HG03025 (cell line): ENCODE data around the gene KLHL13.
"Not testable (repeated sequence)": the region's sequence is repeated elsewhere in the genome, so short reads cannot be mapped to it uniquely, and the experiment has no call there.

Experiments
- ATAC-seq: cut with Tn5 transposase; IDR thresholded peaks from one replicate; pipeline ENCODE4 v1.9.1; 2021; ENCODE audit warnings: mild to moderate bottlenecking, moderate library complexity; ENCODE audit not compliant: unreplicated experiment, low FRiP score

Gene KLHL13

GRCh38 chrX:117995378-117995777, 121.2 kb downstream of the KLHL13 start:
- ATAC-seq, result no peak

DNA sequence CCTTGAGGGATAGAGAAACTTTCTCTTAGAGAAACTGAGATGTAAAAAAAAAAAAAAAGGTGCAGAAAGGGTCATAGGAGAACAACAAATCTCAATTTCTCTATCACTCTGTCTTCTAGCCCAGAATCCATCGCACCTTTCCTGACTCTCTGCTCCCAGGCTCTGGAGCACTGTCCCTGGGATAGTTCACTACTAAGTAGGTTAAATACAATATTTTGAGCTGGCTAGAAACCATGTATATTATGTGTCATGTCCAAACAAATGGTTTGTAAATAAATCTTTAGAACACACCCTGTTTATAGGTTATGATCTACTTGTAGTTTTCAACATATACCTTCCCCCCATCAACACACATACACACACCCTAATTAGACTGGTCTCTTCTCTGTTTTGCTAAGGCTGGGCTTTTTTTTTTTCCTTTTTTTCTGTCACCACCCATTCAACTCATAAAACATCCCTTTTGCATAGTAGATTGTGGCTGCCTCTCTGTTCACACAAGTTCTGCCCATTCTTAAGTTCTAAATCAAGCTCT, 124.4 kb downstream of the KLHL13 start:
- ATAC-seq, result no peak

GRCh38 chrX:117990438-117990837, 126.2 kb downstream of the KLHL13 start:
- ATAC-seq, result no peak

DNA sequence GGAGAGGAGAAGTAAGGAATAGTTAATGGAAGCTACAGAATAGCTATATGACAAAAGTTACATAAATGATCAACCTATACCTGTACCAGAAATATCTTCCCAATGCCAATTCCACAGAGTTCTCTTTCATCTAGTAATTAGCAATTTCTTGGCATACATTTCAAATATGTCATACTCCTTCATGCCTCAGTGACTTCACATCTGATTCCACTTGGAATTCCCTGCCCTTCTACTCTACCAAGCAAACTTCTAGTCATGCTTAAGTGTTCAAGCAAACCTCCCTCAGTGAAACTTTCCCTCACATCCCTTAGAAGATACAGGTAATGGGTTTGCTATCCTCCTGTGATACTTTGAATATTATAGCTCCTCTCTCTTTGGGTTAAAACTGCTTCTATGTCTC, 127.1 kb downstream of the KLHL13 start:
- ATAC-seq, result no peak

DNA sequence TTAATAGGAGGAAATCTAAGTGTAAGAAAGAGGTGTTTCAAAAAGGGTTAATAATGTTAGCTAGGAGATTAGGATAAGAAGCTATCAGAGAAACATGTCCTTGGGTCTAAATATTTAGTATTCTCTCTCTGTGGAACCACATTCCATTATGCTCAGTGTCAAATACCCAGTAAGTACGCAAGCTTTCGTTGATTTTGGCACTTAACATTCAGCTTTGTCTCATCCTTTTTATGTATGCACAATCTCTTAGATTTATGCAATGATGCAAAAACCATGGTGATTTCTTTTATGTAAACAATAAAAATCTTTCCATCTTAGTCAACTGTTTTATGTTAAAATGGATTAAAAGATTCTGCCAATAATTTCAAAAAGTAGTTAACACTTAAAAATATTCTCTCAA, 129.2 kb downstream of the KLHL13 start:
- no peak for ATAC-seq

GRCh38 chrX:117985241-117985640, 131.4 kb downstream of the KLHL13 start:
- no peak for ATAC-seq

DNA sequence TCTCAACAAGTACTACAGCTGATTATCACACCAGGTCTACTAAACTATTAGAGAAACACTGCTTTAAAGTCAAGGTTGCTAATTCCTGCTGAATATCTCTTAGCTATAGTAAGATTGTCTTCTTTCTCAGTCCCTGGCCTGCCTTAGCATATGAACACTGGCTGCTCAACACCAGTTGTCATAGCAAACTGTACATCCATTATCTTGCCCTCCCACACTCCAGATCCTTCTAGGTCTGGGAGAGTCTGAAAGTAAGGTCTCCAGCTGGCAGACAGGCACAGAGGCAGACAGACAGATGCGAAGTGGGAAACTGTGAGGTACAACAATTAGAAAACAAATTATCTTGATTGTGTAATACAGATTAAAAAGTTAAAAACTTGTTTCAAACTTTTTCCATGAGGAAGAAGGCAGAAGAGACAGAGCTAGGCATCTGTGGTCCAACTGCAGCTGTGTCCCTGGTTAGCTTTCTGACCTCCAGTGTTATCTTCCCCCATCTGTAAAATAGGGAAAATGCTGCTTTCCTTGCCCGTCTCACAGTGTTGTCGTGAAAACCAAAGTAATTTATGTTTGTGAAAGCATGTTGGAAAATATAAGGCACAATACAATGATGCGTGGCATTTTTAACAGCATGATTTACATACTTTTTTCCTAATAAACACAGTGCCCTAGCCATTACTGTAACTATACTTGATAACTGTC, 133.8 kb downstream of the KLHL13 start:
- no peak for ATAC-seq

DNA sequence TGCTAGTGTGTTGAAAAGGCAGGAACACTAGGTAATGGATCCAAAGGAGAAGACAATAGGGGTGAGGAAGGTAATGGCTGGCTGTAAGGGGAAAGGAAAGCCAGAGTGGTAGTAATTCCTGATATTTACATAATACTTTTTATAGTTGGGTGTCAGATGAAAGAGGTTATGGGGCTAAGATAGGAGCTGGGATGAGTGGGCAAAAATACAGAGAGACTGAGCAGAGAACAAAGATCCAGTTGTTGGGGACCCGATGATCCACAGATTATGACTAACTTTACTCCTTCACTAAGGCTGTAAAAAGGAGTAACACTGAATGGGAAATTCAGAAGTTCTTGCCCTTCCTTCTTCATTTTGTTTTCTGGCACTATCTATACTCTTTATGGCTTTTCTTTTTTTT, 138.2 kb downstream of the KLHL13 start:
- ATAC-seq, result no peak

GRCh38 chrX:117977526-117977925, 139.1 kb downstream of the KLHL13 start:
- ATAC-seq, result no peak

- ATAC-seq, result peak; percentile 59
Observed at GRCh38 chrX:117973110-117973807, 143.4 kb downstream of the KLHL13 start.

DNA sequence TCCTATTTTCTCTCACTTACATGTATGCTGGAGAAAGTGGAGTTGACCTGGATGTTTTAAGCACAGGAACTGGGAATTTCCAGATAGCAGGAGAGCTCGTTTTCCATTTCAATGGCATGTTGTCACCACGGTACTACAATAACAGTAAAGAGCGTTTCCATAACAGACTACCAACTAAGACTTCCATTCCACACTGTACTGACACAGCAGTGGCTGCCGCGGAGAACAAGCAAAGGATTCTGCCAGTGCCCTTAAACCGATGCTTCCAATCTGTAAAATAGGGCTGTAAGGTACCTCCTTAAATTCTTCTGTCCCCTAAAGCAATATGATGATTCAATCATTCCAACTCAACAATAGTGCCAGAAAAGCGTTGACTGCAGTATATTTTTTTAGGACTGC, 143.9 kb downstream of the KLHL13 start:
- no peak for ATAC-seq

DNA sequence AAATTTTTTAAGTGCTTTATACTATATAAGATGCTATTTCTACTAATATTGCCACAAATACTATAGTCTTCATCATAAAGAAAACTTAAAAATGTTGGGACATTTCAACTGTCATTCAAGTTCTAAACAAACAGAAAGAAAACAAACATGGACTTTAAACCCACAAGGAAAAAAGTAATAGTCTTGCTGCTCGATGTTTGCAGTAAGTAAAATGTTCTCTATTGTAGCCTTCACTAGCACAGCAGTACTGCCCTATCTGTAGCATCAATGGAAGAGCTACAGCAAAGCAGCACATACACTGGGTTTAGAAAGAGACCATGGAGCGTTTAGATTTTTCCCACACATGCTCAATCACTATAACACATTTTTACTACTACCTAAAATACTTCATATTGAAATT, 146.8 kb downstream of the KLHL13 start:
- no peak for ATAC-seq

GRCh38 chrX:117969328-117969727, 147.3 kb downstream of the KLHL13 start:
- ATAC-seq, result no peak

GRCh38 chrX:117959045-117959444, 157.6 kb downstream of the KLHL13 start:
- no peak for ATAC-seq

DNA sequence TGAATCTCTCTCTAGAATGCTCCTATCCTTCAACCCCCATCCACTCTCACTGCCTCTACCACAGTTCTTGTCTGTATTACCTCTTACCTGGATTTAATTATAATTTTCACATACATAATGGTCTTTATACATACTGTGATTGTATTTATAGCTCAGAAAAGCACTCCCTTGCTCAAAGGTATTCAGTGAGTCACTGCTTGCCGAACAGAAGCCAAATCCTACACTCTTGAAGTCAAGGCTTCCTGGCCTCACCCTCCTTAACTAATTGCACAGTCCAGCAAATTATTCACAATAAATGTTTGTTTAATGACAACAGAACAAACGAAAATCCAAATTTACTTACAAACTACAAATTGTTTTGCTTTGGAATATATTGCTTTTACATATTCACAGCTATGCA, 159.5 kb downstream of the KLHL13 start:
- no peak for ATAC-seq

DNA sequence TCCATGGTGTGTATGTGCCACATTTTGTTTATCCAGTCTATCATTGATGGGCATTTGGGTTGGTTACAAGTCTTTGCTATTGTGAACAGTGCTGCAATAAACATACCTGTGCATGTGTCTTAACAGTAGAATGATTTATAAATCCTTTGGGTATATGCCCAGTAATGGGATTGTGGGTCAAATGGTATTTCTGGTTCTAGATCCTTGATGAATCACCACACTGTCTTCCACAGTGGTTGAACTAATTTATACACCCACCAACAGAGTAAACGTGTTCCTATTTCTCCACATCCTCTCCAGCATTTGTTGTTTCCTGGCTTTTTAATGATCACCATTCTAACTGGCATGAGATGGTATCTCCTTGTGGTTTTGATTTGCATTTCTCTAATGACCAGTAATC, 177.3 kb downstream of the KLHL13 start:
- ATAC-seq, result not testable (repeated sequence)

- ATAC-seq, result no peak
Observed at GRCh38 chrX:117936118-117936517, 180.5 kb downstream of the KLHL13 start.

DNA sequence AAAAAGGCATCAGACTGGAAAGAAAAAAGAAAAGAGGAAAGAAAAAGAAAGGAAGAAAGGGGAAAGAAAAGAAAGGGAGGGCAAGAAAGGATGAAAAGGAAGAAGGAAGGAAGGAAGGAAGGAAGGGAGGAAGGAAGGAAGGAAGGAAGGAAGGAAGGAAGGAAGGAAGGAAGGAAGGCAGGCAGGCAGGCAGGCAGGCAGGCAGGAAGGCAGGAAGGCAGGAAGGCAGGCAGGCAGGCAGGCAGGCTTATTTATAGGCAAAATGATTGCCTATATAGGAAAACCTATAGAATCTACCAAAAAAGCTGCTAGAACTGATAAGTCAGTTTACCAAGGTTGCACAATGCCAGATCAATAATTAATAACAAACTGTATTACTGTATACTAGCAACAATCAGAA, 186.5 kb downstream of the KLHL13 start:
- not testable (repeated sequence) for ATAC-seq

DNA sequence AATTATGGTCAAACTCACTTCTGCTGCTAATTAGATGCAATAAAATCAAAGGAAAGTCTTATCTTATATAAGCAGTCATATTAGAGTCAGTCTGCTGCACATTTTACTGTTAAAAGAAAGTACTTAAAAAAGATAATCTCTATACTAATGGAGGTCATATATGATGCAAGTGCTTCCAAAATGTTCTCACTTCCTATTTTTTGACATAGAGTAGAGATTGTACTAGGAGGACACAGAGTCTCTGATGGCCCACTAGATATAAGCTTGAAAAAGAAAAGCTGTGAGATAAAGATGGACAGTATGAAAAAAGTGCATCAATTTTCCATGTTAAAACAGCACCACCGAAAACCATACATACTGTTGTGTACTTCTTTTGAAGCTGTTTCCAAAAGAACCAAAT, 196.9 kb downstream of the KLHL13 start:
- ATAC-seq, result no peak

DNA sequence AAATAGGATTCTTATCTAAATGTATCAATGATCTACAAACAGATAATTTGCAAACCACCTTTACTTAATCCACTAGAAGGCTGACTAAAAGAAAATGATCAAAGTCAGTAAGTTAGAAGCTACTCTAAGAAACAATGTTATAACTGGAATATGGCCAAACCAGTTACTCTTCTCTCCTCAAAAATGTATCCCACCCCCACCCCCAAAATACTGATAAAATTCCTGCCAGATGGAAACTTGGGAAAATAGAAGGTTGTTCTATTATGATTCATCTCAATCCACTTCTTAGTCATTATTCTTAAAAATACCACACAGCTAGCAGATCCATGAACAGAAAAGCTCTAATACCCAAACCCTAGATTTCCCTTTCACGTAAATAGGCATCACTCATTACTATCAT, 206.4 kb downstream of the KLHL13 start:
- ATAC-seq, result no peak

DNA sequence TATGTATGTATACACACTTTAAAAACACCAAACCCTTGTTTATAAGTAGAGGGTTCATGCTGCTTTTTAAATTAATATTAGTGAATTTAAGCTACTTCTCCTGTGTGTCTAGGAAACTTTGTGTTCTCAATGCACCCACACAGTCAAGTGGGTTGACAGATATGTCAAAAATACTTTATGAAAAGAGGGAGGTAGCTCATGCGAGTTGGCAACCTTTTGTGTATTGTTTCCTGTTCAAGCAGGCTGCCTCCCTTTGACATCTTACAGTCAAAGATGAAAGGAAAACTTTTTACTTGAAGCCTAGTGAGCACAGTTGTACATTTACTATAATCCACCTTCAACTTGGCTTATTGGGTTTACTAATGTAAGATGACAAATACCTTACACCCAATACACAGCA, 218.4 kb downstream of the KLHL13 start:
- no peak for ATAC-seq

GRCh38 chrX:117895418-117895817, 221.2 kb downstream of the KLHL13 start:
- ATAC-seq, result no peak
